ENCODE results near the gene LRRC75A. TPM values are rescaled to one million over a fixed set of nuclear protein-coding genes. Genes with fewer than 3 reads are reported as not detected.
A peak's percentile ranks its signal among the peaks of the same experiment; 100 is the strongest.

LRRC75A gene
- total and polyA plus RNA-seq, 2 of the 13 experiments (the other 11 are each of a cell fraction or from before 2014, with no cell fraction given), result 0.03 TPM; not detected in 1

- TF ChIP-seq ZFP36L2 (CRISPR knock-in tag; IDR thresholded peaks at IDR 0.05), result no peak
- no peak; a peak in 1 of 4 replicates for TF ChIP-seq KLF16 (CRISPR knock-in tag; IDR thresholded peaks at IDR 0.05)
- TF ChIP-seq, protein P1, sequence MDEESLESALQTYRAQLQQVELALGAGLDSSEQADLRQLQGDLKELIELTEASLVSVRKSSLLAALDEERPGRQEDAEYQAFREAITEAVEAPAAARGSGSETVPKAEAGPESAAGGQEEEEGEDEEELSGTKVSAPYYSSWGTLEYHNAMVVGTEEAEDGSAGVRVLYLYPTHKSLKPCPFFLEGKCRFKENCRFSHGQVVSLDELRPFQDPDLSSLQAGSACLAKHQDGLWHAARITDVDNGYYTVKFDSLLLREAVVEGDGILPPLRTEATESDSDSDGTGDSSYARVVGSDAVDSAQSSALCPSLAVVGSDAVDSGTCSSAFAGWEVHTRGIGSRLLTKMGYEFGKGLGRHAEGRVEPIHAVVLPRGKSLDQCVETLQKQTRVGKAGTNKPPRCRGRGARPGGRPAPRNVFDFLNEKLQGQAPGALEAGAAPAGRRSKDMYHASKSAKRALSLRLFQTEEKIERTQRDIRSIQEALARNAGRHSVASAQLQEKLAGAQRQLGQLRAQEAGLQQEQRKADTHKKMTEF (CRISPR knock-in tag; IDR thresholded peaks at IDR 0.05), result peak; percentile 61; the same call in 1 of the 2 replicates
- no peak for TF ChIP-seq DR1 (CRISPR knock-in tag; IDR thresholded peaks at IDR 0.05)
- TF ChIP-seq RFXAP (CRISPR knock-in tag; IDR thresholded peaks at IDR 0.05; ENCODE audit: borderline replicate concordance), result no peak
- TF ChIP-seq ZNF782 (CRISPR knock-in tag; IDR thresholded peaks at IDR 0.05; ENCODE audit: borderline replicate concordance), result no peak; the same call in 1 of the 2 replicates
- TF ChIP-seq IRF1 (CRISPR knock-in tag; IDR thresholded peaks at IDR 0.05; ENCODE audit: low read depth), result no peak
- TF ChIP-seq ZNF747 (CRISPR knock-in tag; IDR thresholded peaks at IDR 0.05; ENCODE audit: borderline replicate concordance), result no peak
- TF ChIP-seq SRSF4 (IDR thresholded peaks at IDR 0.05; ENCODE audit: low read depth, low read length, poor library complexity, severe bottlenecking), result no peak
- 0 out of 2 replicates have a peak, but pooled peaks have one; percentile 54 for TF ChIP-seq MED13 (CRISPR knock-in tag; IDR thresholded peaks at IDR 0.05)
- no peak for TF ChIP-seq ZNF414 (CRISPR knock-in tag; IDR thresholded peaks at IDR 0.05)
- TF ChIP-seq ZNF558 (CRISPR knock-in tag; IDR thresholded peaks at IDR 0.05; ENCODE audit: borderline replicate concordance), result no peak
- TF ChIP-seq, protein P2, sequence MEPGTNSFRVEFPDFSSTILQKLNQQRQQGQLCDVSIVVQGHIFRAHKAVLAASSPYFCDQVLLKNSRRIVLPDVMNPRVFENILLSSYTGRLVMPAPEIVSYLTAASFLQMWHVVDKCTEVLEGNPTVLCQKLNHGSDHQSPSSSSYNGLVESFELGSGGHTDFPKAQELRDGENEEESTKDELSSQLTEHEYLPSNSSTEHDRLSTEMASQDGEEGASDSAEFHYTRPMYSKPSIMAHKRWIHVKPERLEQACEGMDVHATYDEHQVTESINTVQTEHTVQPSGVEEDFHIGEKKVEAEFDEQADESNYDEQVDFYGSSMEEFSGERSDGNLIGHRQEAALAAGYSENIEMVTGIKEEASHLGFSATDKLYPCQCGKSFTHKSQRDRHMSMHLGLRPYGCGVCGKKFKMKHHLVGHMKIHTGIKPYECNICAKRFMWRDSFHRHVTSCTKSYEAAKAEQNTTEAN (CRISPR knock-in tag; conservative IDR thresholded peaks at IDR 0.05), result peak; percentile 69; the same call in 1 of the 2 replicates
- TF ChIP-seq TFDP1 (CRISPR knock-in tag; IDR thresholded peaks at IDR 0.05; ENCODE audit: borderline replicate concordance), result peak; percentile 87; the same call in 1 of the 2 replicates
- TF ChIP-seq HDAC1 (CRISPR knock-in tag; IDR thresholded peaks at IDR 0.05), result 0 out of 2 replicates have a peak, but pooled peaks have one; percentile 28
- TF ChIP-seq TOPORS (CRISPR knock-in tag; IDR thresholded peaks at IDR 0.05), result no peak; the same call in 1 of the 2 replicates
- TF ChIP-seq KAT7 (CRISPR knock-in tag; IDR thresholded peaks at IDR 0.05; ENCODE audit: borderline replicate concordance), result no peak
- TF ChIP-seq, protein P3, sequence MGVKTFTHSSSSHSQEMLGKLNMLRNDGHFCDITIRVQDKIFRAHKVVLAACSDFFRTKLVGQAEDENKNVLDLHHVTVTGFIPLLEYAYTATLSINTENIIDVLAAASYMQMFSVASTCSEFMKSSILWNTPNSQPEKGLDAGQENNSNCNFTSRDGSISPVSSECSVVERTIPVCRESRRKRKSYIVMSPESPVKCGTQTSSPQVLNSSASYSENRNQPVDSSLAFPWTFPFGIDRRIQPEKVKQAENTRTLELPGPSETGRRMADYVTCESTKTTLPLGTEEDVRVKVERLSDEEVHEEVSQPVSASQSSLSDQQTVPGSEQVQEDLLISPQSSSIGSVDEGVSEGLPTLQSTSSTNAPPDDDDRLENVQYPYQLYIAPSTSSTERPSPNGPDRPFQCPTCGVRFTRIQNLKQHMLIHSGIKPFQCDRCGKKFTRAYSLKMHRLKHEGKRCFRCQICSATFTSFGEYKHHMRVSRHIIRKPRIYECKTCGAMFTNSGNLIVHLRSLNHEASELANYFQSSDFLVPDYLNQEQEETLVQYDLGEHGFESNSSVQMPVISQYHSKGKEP (CRISPR knock-in tag; IDR thresholded peaks at IDR 0.05), result no peak
- TF ChIP-seq ATF5 (CRISPR knock-in tag; IDR thresholded peaks at IDR 0.05; ENCODE audit: low read depth), result 0 out of 2 replicates have a peak, but pooled peaks have one; percentile 56
- TF ChIP-seq CEBPG (CRISPR knock-in tag; IDR thresholded peaks at IDR 0.05), result 0 out of 2 replicates have a peak, but pooled peaks have one; percentile 7
Measured at GRCh38 chr17:16428098-16428882, 63.7 kb downstream of the LRRC75A start (continued).
